SK-N-SH (cell line): ENCODE measurements around the gene CTBP1. TPM values are rescaled to one million over a fixed set of nuclear protein-coding genes. Genes with fewer than 3 reads are reported as not detected.

ENCODE experiments used
- CTCF ChIA-PET: fragments of 300-600, 350-600 bp; formaldehyde crosslinking; extraction: SDS; loops from one replicate; lab custom pipeline; 2021; lab: Yijun Ruan, JAX
- POLR2A ChIA-PET: fragments of 350-600 bp; sonication (Branson Sonifier 250); formaldehyde crosslinking; extraction: SDS; loops from one replicate; lab custom pipeline; 2020; ENCODE audit warnings: antibody characterized with exemption, inconsistent platforms; lab: Yijun Ruan, JAX
- DNase-seq: peaks from one replicate; pipeline ENCODE4 v3.0.0; 2012
- H2AFZ ChIP-seq: fragments of 200-600 bp; sonication (generic); 2 replicates; pipeline ENCODE4 v1.8.1; 2016; ENCODE audit warnings: antibody characterized with exemption, mild to moderate bottlenecking, low read depth
- H3F3A ChIP-seq: fragments of 200-600 bp; sonication (generic); replicated peaks from 2 replicates; pipeline ENCODE3; 2016; ENCODE audit warnings: antibody characterized with exemption, mild to moderate bottlenecking; ENCODE audit not compliant: insufficient read depth
- H3K27ac ChIP-seq, 2 experiments: fragments of 200-500 bp in 1 of 2; fragments of 200-600 bp in 1 of 2; sonication (Bioruptor generic) in 1 of 2; sonication (generic), shearing (Covaris generic) in 1 of 2; 2 replicates each; pipeline versions ENCODE4 v1.5.1 to v1.6.1; 2014 to 2016; ENCODE audit warnings: low read depth in 2 of 2, inconsistent platforms in 1 of 2, low read length in 1 of 2, mild to moderate bottlenecking in 1 of 2, mixed read lengths in 1 of 2
- H3K27me3 ChIP-seq: fragments of 200-600 bp; sonication (generic), shearing (Covaris generic); 2 replicates; pipeline ENCODE4 v1.6.1; 2016; ENCODE audit warnings: mixed run types; ENCODE audit not compliant: insufficient read depth
- H3K36me3 ChIP-seq, 2 experiments: fragments of 200-500 bp in 1 of 2; fragments of 200-600 bp in 1 of 2; sonication (Bioruptor generic) in 1 of 2; sonication (generic) in 1 of 2; replicated peaks in 1 of 2; 2 replicates each; pipeline versions ENCODE3 to v1.5.1; 2014 to 2016; ENCODE audit warnings: low read length in 1 of 2, mild to moderate bottlenecking in 1 of 2; ENCODE audit not compliant: insufficient read depth in 2 of 2, control insufficient read depth in 1 of 2
- H3K4me1 ChIP-seq, 2 experiments: fragments of 200-500 bp in 1 of 2; fragments of 200-600 bp in 1 of 2; sonication (Bioruptor generic) in 1 of 2; sonication (generic), shearing (Covaris generic) in 1 of 2; 2 replicates each; pipeline versions ENCODE4 v1.5.1 to v1.6.1; 2014 to 2016; ENCODE audit warnings: low read depth in 1 of 2, low read length in 1 of 2, mixed run types in 1 of 2; ENCODE audit not compliant: insufficient read depth in 2 of 2, control insufficient read depth in 1 of 2
- H3K4me2 ChIP-seq: fragments of 200-600 bp; sonication (generic), shearing (Covaris generic); 2 replicates; pipeline ENCODE4 v1.6.1; 2017; ENCODE audit warnings: mixed run types
- H3K4me3 ChIP-seq, 2 experiments: fragments of 200-500 bp in 1 of 2; fragments of 200-600 bp in 1 of 2; sonication (Bioruptor generic) in 1 of 2; sonication (generic), shearing (Covaris generic) in 1 of 2; 2 replicates each; pipeline versions ENCODE4 v1.5.1 to v1.8.1; 2014 to 2016; ENCODE audit warnings: low read depth in 2 of 2, inconsistent platforms in 1 of 2, low read length in 1 of 2, mild to moderate bottlenecking in 1 of 2, mixed read lengths in 1 of 2, moderate library complexity in 1 of 2
- H3K79me2 ChIP-seq: fragments of 200-600 bp; sonication (generic); 2 replicates; pipeline ENCODE4 v1.8.1; 2017; ENCODE audit warnings: mild to moderate bottlenecking; ENCODE audit not compliant: insufficient read depth
- H3K9ac ChIP-seq: fragments of 200-600 bp; sonication (generic); 2 replicates; pipeline ENCODE4 v1.6.1; 2017; ENCODE audit warnings: mixed run types
- H3K9me2 ChIP-seq: fragments of 200-600 bp; sonication (generic); 2 replicates; pipeline ENCODE4 v1.6.1; 2017; ENCODE audit warnings: mixed run types
- H3K9me3 ChIP-seq: fragments of 200-600 bp; sonication (generic); 2 replicates; pipeline ENCODE4 v1.6.1; 2017; ENCODE audit warnings: mixed run types, mild to moderate bottlenecking, moderate library complexity
- H4K20me1 ChIP-seq: fragments of 200-600 bp; sonication (generic); 2 replicates; pipeline ENCODE4 v1.6.1; 2017; ENCODE audit warnings: mild to moderate bottlenecking, mixed run types; ENCODE audit not compliant: insufficient read depth
- EZH2phosphoT487 ChIP-seq: fragments of 200-600 bp; sonication (generic); IDR thresholded peaks from 2 replicates; pipeline ENCODE4 v1.6.1; 2017; ENCODE audit warnings: low read depth, mixed run types, mild to moderate bottlenecking, antibody characterized with exemption, moderate library complexity, borderline replicate concordance
- FOSL2 ChIP-seq: IDR thresholded peaks from 2 replicates; pipeline ENCODE4 v1.4.0; 2012; ENCODE audit warnings: low read depth, mild to moderate bottlenecking, moderate library complexity, borderline replicate concordance
- FOXJ3 ChIP-seq: sonication (generic); formaldehyde crosslinking; IDR thresholded peaks from 2 replicates; pipeline ENCODE4 v1.5.1; 2020; ENCODE audit warnings: mild to moderate bottlenecking, missing genetic modification reagents
- FOXM1 ChIP-seq: IDR thresholded peaks from 2 replicates; pipeline ENCODE4 v1.4.0; 2012; ENCODE audit warnings: low read depth, mild to moderate bottlenecking
- IRF3 ChIP-seq: fragments of 150-350 bp; IDR thresholded peaks from 2 replicates; pipeline ENCODE4 v1.6.1; 2016; ENCODE audit warnings: mild to moderate bottlenecking, low read depth, low read length
- MXI1 ChIP-seq: IDR thresholded peaks from 2 replicates; pipeline ENCODE4 v1.6.1; 2012; ENCODE audit warnings: mild to moderate bottlenecking, low read depth, low read length, improper control_type of control experiment
- NRF1 ChIP-seq: IDR thresholded peaks from 2 replicates; pipeline ENCODE4 v1.6.1; 2012; ENCODE audit warnings: low read depth, mild to moderate bottlenecking, low read length
- REST ChIP-seq: IDR thresholded peaks from 2 replicates; pipeline ENCODE4 v1.6.1; 2012; ENCODE audit warnings: mild to moderate bottlenecking, low read depth, low read length, moderate library complexity
- RFX5 ChIP-seq: IDR thresholded peaks from 2 replicates; pipeline ENCODE4 v1.6.1; 2012; ENCODE audit warnings: mild to moderate bottlenecking, improper control_type of control experiment, low read length
- RXRA ChIP-seq: IDR thresholded peaks from 2 replicates; pipeline ENCODE4 v1.4.0; 2012; ENCODE audit warnings: low read depth, mild to moderate bottlenecking, borderline replicate concordance
- SMC3 ChIP-seq: IDR thresholded peaks from 2 replicates; pipeline ENCODE4 v1.6.1; 2012; ENCODE audit warnings: low read depth, low read length, improper control_type of control experiment
- TCF12 ChIP-seq: IDR thresholded peaks from 2 replicates; pipeline ENCODE4 v1.4.0; 2012
- TEAD4 ChIP-seq: IDR thresholded peaks from 2 replicates; pipeline ENCODE4 v1.4.0; 2012; ENCODE audit warnings: mild to moderate bottlenecking, borderline replicate concordance; ENCODE audit not compliant: insufficient read depth
- ZBTB33 ChIP-seq: IDR thresholded peaks from 2 replicates; pipeline ENCODE4 v1.4.0; 2012; ENCODE audit warnings: low read depth, borderline replicate concordance
- whole genome bisulfite sequencing: methylation state at CpG from one replicate; pipeline ENCODE4 v1.1.6; 2017; ENCODE audit warnings: low lambda C conversion rate; 5-methylcytosine and 5-hydroxymethylcytosine counted together
- polyA plus RNA-seq, 3 experiments: library from polyadenylated mRNA; depleted of rRNA; stranded (reverse); fragments of >200 nt; gene quantifications; 2 replicates each; pipeline ENCODE4 v1.2.3, GENCODE V29; 2012

The CTBP1 gene
- polyA plus RNA-seq, 1 of the 3 experiments (the other 2 are of a cell fraction): 183 TPM

- H3K79me2 ChIP-seq: no peaks in the 10 kb centered on the region
- no peak for DNase-seq
- POLR2A ChIA-PET: interaction anchor here (1.3 kb wide), 1 partner anchor 8 kb away, joined by 3 read pairs; no protein-coding TSS in a partner anchor
- H3K27me3 ChIP-seq: no peaks in the 10 kb centered on the region
- no peak for TF ChIP-seq FOXM1
- TF ChIP-seq, all 33 proteins: peak for 0
- WGBS: 44% methylated on average over 6 of the region's 6 CpGs
- Histone ChIP-seq H3K9me3 (peaks cover 13% of the 10 kb centered on the region; the same call in 1 of the 2 replicates), H3K4me2 (no peak overlapping the region), H3K4me3 (no peak overlapping the region), H3K9ac (no peak overlapping the region), H3K4me1 (no peaks in the 10 kb centered on the region), H2AFZ (no peak overlapping the region), H3K27ac (no peak overlapping the region), H3F3A (no peaks in the 10 kb centered on the region), H4K20me1 (no peaks in the 10 kb centered on the region), H3K9me2 (no peaks in the 10 kb centered on the region), H3K36me3 (peaks cover 0 to 7% of the 10 kb centered on the region in 2 experiments)
- CTCF ChIA-PET: interaction anchor here (0.8 to 1.4 kb wide), 2 partner anchors 18 to 65 kb away, joined by 3 to 4 read pairs; partner anchors contain the start of gene CTBP1
Measured at GRCh38 chr4:1183985-1184773, 64.8 kb downstream of the CTBP1 start.

GRCh38 chr4:1182313-1182712 is 66.6 kb downstream of the CTBP1 start:
- no peak overlapping the region for H3K9ac ChIP-seq
- H3K27ac ChIP-seq: no peak overlapping the region
- no peaks in the 10 kb centered on the region for H3K4me1 ChIP-seq
- H2AFZ ChIP-seq: no peak overlapping the region
- DNase-seq: no peak
- no peaks in the 10 kb centered on the region for H3K9me2 ChIP-seq
- H3K27me3 ChIP-seq: no peaks in the 10 kb centered on the region
- H3F3A ChIP-seq: no peaks in the 10 kb centered on the region
- TF ChIP-seq IRF3 (no peak), RFX5 (no peak), SMC3 (no peak), TEAD4 (no peak), MXI1 (no peak), EZH2phosphoT487 (no peak), ZBTB33 (no peak), FOXJ3 (CRISPR knock-in tag) (no peak), FOSL2 (no peak), NRF1 (no peak), RXRA (no peak), TCF12 (no peak), REST (no peak)
- TF ChIP-seq, all 33 proteins: peak for 0
- Histone ChIP-seq H3K4me3 (no peak overlapping the region), H3K9me3 (peaks cover 13% of the 10 kb centered on the region; the same call in 1 of the 2 replicates), H4K20me1 (no peaks in the 10 kb centered on the region), H3K4me2 (no peak overlapping the region), H3K36me3 (peaks cover 0 to 7% of the 10 kb centered on the region in 2 experiments), H3K79me2 (no peaks in the 10 kb centered on the region)
- POLR2A ChIA-PET: no interaction called here
- CTCF ChIA-PET: no interaction called here
